Measurements from ENCODE around the gene AOPEP.

AOPEP gene

DNA sequence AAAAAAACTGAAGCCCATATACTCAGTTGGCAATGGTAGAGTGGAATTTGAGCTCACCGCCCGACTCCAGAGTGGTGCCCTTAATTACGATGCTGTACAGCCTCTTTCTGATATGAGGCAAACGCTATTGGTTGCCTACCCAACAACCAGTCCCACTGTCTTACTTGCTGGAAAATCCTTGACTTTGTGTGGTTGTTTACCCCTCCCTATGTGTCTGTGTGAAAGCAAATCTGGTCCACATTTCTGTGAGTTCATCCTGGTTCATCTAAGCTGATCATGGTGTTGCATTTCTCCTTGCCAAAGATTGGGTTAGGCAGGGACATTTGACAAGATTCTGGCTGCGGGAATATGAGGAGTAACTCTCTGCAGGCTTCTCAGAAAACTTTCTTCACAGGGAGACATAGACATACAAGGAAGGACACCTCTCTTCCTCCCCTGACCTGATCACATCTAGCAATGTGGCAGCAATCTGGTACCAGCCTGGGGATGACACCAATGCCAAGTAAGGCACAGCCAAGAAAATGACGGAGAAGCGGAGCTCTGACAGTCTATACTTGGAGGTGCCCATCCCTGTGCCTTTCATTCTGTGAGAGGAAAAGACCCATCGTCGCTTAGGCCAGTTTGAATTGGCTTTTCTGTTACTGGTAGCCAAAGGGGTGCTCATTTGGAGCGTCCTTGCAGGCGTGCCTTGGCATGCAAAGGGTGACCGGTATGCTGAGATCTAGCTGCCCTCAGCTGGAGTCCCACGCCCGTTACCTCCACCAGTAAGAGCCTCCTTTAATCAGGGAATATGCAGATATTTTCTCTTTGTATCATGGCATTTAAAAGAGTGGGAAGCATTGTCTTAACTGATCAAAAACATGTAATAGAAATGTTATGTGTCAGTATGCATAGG lies 124.3 kb downstream of the AOPEP start:
- no peak for DNase-seq (ENCODE audit: low spot score)

GRCh38 chr9:94851467-94851866 lies 125.0 kb downstream of the AOPEP start:
- no peak for DNase-seq (ENCODE audit: low spot score)

DNA sequence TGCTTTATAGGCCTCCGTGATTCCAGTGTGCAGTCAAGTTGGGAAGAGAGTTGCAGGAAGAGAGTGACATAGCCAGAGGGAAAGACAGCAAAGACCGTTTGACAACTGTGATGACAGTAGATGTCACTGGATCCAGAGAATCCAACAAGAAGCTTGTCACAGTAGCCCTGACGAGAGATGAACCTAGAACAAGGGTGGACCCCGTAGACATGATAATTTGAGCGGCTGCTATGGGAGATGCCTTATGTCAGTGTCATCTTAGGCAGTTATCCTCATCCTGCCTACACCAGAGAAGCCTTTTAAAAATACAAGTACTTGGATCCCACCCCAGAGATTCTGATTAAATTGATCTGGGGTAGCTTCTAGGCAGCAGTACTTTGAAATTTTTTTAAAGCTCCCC lies 125.4 kb downstream of the AOPEP start:
- DNase-seq (ENCODE audit: low spot score), result no peak

- DNase-seq (ENCODE audit: low spot score), result no peak
Observed at GRCh38 chr9:94852373-94852772, 125.9 kb downstream of the AOPEP start.

DNA sequence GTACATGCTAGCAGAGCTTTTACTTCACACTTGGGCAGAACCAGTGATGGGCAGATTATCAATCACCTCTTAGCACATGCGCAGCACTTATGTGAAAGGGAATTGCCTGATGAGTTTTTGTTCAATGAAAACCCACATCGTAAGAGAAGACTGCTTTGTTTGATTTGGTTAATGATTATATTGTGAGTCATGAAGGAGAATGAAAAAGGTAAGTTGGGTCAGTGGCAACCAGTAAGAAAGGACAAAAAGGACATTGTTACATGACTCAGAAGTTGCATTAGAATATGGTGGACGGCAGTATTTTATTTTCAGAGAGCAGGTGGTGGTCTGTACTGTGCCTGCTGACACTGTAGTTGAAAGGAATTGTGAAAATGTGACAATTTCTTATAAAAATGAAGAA lies 127.4 kb downstream of the AOPEP start:
- DNase-seq (ENCODE audit: low spot score), result no peak

DNA sequence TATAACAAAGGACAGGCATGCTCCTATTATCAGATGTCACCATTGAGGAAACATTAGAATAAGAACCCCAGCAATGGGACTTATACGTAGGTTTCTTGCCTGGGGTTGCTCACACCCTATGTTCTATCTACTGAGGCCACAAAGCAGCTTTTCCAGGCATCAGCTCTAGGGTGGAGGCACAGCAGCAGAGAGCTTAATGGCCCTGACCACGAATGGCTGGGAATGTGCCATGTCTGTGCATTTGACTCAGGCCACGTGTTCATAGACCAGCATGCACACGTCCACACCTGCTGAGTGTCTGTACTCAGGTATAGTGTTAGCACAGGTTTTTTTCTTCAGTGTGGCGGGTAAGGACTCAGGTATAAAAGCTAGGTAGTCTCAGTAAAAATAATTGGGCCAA lies 129.4 kb downstream of the AOPEP start:
- no peak for DNase-seq (ENCODE audit: low spot score)

GRCh38 chr9:94857791-94858190 lies 131.3 kb downstream of the AOPEP start:
- no peak for DNase-seq (ENCODE audit: low spot score)

DNA sequence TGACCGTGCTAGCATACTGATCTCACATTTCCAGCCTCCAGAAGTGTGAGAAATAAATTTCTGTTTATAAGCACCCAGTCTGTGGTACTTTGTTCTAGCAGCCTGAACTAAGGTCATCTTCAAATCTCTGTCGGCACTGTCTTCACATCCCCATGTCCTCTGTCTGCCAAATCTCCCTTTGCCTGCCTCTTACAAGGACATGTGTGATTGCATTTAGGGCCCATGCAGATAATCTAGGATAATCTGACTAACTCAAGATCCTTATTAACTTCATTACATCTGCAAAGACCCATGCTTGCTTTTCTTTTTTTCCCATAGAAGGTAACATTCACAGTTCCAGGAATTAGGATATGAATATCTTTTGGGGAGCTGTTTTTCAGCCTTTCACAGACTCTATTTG lies 132.7 kb downstream of the AOPEP start:
- DNase-seq (ENCODE audit: low spot score), result no peak

DNA sequence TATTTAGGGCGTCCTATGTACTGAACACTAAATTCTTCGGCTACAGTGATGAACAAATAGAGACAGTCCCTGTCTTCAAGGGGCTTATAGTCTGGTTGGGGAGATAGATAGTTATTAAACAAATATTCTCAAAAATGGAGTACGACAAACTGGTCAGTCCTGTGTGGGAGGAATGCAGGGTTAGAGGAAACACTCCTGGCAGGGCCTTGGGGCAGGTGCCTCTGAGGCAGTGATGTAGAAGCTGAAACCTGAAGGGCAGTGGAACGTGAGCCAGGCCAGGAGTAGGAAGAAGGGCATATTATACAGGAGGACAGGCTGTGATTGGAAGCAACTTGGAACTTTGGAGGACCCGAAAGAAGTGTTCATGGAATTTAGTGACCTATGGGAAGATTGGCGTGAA lies 133.4 kb downstream of the AOPEP start:
- DNase-seq (ENCODE audit: low spot score), result no peak

GRCh38 chr9:94860678-94861588 lies 134.4 kb downstream of the AOPEP start:
- DNase-seq (ENCODE audit: low spot score), result no peak

- DNase-seq (ENCODE audit: low spot score), result no peak
Observed at GRCh38 chr9:94861589-94862272, 135.2 kb downstream of the AOPEP start.

DNA sequence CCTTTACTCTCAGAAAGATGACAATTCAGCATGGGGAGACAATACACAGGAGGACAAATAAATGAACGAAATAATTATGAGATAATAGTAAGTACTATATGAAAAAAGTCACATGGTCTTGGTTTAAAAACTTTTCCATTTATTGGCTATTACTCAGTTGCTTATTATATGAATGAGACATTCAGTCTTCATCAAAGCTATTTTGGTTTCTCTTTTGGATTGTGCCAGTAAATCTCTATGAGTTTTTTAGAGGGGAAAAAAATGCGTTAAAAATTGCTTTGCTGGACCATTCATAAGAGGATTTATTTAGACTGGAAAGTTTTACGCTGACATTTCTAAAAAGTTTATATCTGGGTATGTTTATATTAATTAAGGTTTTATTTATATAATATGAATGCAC lies 137.7 kb downstream of the AOPEP start:
- no peak for DNase-seq (ENCODE audit: low spot score)

DNA sequence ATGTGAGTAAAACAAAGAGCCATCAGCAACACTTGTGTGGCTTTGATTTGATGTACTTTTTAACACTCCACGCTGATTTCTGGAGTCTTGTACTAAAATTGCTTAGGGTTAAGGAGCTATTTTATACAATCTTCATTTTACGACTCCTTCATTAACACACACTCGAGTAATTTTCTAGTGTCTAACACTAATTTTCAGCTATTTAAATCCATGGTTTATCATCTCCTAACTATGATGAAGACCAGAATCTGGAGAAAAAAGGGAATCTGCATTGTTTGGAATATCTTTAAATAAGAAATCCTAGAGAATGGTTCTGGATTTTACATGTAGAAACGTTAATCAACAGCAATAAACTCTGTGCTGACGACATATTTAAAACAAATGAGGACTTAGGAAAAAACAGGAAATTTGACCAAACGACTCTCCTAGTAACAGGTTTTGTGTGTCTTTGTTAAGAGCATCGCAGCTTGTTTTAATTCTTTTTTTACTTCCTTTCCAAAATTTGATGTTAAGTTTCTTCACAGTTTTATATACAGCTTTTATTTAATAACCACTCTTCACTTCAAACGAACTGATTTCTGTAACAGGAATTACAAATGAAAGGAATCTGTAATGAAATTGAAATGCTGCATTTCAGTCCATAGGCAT lies 138.5 kb downstream of the AOPEP start:
- DNase-seq (ENCODE audit: low spot score), result no peak

- peak; percentile 52 for DNase-seq (ENCODE audit: low spot score)
Observed at GRCh38 chr9:94865582-94866452, 139.3 kb downstream of the AOPEP start.

DNA sequence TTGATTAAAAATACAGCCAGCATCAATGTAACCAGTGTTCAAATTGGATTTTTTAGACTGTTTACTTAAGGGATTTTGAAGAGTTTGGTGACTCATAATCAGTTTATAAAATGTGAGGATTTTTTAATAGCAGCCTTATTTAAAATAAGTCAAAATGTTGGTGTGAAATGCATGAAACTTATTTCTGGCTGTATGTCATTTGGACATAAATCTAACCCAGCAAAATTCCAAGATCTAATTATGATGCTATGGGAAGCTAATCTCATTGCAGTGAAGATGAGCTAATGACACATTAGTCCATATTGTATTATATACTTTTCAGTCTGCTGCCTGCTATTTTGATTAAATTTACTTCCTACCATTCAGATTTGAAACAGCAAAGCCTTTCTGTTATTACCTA lies 140.3 kb downstream of the AOPEP start:
- DNase-seq (ENCODE audit: low spot score), result no peak

GRCh38 chr9:94867281-94867841 lies 140.9 kb downstream of the AOPEP start:
- no peak for DNase-seq (ENCODE audit: low spot score)

DNA sequence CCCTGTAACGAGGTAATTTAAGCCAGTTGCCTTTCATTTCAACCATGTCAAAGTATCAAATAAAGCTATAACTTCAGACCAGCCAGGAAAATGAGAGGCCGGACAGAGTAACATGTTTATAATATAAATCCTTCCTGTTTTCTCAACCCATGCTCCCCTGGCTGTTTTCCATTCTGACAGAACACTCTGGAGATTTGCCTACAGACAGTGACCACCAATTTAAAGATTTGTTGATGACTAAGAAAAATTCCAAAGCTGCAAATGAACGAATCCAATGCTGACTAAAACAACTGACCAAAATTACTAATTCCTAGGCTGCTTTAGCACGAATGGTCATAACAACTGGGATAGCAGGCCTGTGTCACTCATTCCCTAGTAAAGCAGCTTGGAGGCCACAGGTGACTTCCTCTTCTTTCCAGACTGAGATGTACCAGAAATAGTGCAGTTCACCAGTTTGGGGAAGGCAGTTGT lies 141.4 kb downstream of the AOPEP start:
- no peak for DNase-seq (ENCODE audit: low spot score)

DNA sequence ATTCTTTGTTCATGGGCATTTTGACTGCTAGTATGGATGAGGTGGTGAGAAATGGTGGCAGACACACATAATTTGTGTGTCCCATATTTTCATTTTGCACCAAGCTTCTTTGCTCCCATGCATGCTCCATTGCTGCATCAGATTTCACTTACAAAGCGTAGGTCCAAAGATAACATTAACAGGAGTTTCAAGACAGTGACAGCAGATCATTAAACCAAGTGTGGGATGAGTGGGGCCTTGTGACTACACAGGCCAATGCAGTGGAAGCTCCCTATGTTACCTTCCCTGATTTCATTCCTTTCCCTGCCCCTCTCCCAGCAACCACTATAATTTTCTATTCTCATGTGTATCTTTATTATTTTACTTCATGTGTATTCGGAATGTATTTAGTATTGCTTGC lies 142.0 kb downstream of the AOPEP start:
- no peak for DNase-seq (ENCODE audit: low spot score)

GRCh38 chr9:94869415-94869843 lies 142.9 kb downstream of the AOPEP start:
- DNase-seq (ENCODE audit: low spot score), result no peak

DNA sequence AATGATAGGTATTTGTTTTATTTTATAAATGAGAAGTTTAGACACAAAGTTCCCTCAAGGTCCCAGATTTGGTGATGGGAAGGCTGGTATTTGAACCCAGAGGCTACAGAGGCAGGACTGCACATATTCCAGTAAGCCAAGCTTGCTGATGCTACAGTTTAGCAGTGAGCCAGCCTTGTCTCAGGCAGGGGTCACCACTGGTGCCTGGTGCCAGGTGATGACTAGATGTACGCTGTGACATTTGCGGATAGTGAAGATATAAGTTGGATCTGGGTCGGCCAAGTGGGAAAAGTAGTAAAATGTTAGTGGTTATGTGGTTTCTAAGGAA lies 143.9 kb downstream of the AOPEP start:
- no peak for DNase-seq (ENCODE audit: low spot score)

Measured in putamen (tissue), 1 donor.